Middle frontal gyrus (tissue), 1 donor: ENCODE data around the gene ALAS1.

Experiments used
- DNase-seq: peaks from one replicate; pipeline ENCODE4 v3.0.0-alpha.2; 2015; ENCODE audit warnings: low spot score; ENCODE audit errors: extremely low spot score

Gene ALAS1

GRCh38 chr3:52220380-52221026 is 22.5 kb downstream of the ALAS1 start:
- peak; percentile 76 for DNase-seq

- DNase-seq, result no peak
These were observed 23.2 kb downstream of the ALAS1 start for GRCh38 chr3:52221141-52221562.

GRCh38 chr3:52221563-52222318 is 23.8 kb downstream of the ALAS1 start:
- DNase-seq, result no peak

GRCh38 chr3:52222319-52223221 is 24.6 kb downstream of the ALAS1 start:
- no peak for DNase-seq

- no peak for DNase-seq
These were observed 25.8 kb downstream of the ALAS1 start for GRCh38 chr3:52223449-52224408.

GRCh38 chr3:52225452-52226228 is 27.7 kb downstream of the ALAS1 start, which contains the start of gene TLR9:
TSS of gene TLR9 (minus strand) at chr3:52225645. CDS start at chr3:52225529, 116 bp downstream.
- no peak for DNase-seq

GRCh38 chr3:52226229-52226817 is 28.4 kb downstream of the ALAS1 start:
- DNase-seq, result no peak

GRCh38 chr3:52227117-52227516 is 29.2 kb downstream of the ALAS1 start:
- no peak for DNase-seq

GRCh38 chr3:52227766-52228165 is 29.8 kb downstream of the ALAS1 start:
- no peak for DNase-seq

- DNase-seq, result no peak
These were observed 30.3 kb downstream of the ALAS1 start for GRCh38 chr3:52228266-52228665.

GRCh38 chr3:52228751-52229291 is 30.9 kb downstream of the ALAS1 start:
- no peak for DNase-seq

GRCh38 chr3:52229656-52230055 is 31.7 kb downstream of the ALAS1 start:
- no peak for DNase-seq

GRCh38 chr3:52230461-52230860 is 32.5 kb downstream of the ALAS1 start:
- DNase-seq, result no peak

GRCh38 chr3:52230889-52231499 is 33.0 kb downstream of the ALAS1 start:
- no peak for DNase-seq

GRCh38 chr3:52231502-52232278 is 33.7 kb downstream of the ALAS1 start:
- DNase-seq, result no peak

- DNase-seq, result no peak
These were observed 34.5 kb downstream of the ALAS1 start for GRCh38 chr3:52232279-52233107.

- DNase-seq, result no peak
These were observed 35.2 kb downstream of the ALAS1 start for GRCh38 chr3:52233108-52233591.
